GM23338 (cell line): ENCODE measurements around the gene KLHDC7B. TPM values are rescaled to one million over a fixed set of nuclear protein-coding genes. Genes with fewer than 3 reads are reported as not detected.

Experiments used
- ATAC-seq: fragments of 200-7000 bp; cut with Tn5 transposase; 3 replicates; pipeline ENCODE4 v1.9.1; 2020
- DNase-seq: peaks from one replicate; pipeline ENCODE4 v3.0.0-alpha.2; 2015; ENCODE audit warnings: low spot score
- H2AFZ ChIP-seq: fragments of 200-600 bp; sonication (generic); 2 replicates; pipeline ENCODE4 v1.8.0; 2016; ENCODE audit warnings: antibody characterized with exemption, mild to moderate bottlenecking, moderate library complexity
- H3F3A ChIP-seq: fragments of 200-600 bp; sonication (generic); replicated peaks from 2 replicates; pipeline ENCODE4 v1.8.0; 2017; ENCODE audit warnings: antibody characterized with exemption, mixed run types, low read depth
- H3K27ac ChIP-seq: fragments of 200-600 bp; sonication (generic); 2 replicates; pipeline ENCODE4 v1.6.1; 2016; ENCODE audit warnings: low read depth
- H3K27me3 ChIP-seq: fragments of 200-600 bp; sonication (generic); 2 replicates; pipeline ENCODE4 v1.8.0; 2016; ENCODE audit warnings: mild to moderate bottlenecking, mixed run types, moderate library complexity; ENCODE audit not compliant: insufficient read depth
- H3K36me3 ChIP-seq: fragments of 200-600 bp; sonication (generic); 2 replicates; pipeline ENCODE4 v1.8.0; 2016; ENCODE audit warnings: mild to moderate bottlenecking; ENCODE audit not compliant: insufficient read depth
- H3K4me1 ChIP-seq: fragments of 200-600 bp; sonication (generic); 2 replicates; pipeline ENCODE4 v1.8.0; 2016; ENCODE audit warnings: mild to moderate bottlenecking, moderate library complexity; ENCODE audit not compliant: insufficient read depth
- H3K4me2 ChIP-seq: fragments of 200-600 bp; sonication (generic); 2 replicates; pipeline ENCODE4 v1.7.1; 2017; ENCODE audit warnings: mixed run types
- H3K4me3 ChIP-seq: fragments of 200-600 bp; sonication (generic); 2 replicates; pipeline ENCODE4 v1.6.1; 2016; ENCODE audit warnings: mixed run types
- H3K79me2 ChIP-seq: fragments of 200-600 bp; sonication (generic); replicated peaks from 2 replicates; pipeline ENCODE4 v1.8.0; 2017; ENCODE audit warnings: mild to moderate bottlenecking; ENCODE audit not compliant: insufficient read depth
- H3K9me2 ChIP-seq: fragments of 200-600 bp; sonication (generic); 2 replicates; pipeline ENCODE4 v1.8.0; 2017; ENCODE audit not compliant: insufficient read depth
- H4K20me1 ChIP-seq: fragments of 200-600 bp; sonication (generic); replicated peaks from 2 replicates; pipeline ENCODE4 v1.8.0; 2017; ENCODE audit warnings: mild to moderate bottlenecking; ENCODE audit not compliant: insufficient read depth
- H3K27ac Mint-ChIP-seq: 2 replicates; pipeline ENCODE4 v1.8.0; 2020; ENCODE audit warnings: inconsistent platforms, mild to moderate bottlenecking, moderate library complexity, mixed read lengths
- H3K27me3 Mint-ChIP-seq: 3 replicates; pipeline ENCODE4 v1.8.0; 2022; ENCODE audit warnings: low read depth, mild to moderate bottlenecking, moderate library complexity, mixed read lengths, inconsistent platforms; ENCODE audit not compliant: insufficient read depth, poor library complexity
- H3K36me3 Mint-ChIP-seq: 3 replicates; pipeline ENCODE4 v1.8.0; 2021; ENCODE audit warnings: low read depth, mild to moderate bottlenecking, inconsistent platforms, moderate library complexity, mixed read lengths
- H3K4me1 Mint-ChIP-seq: 3 replicates; pipeline ENCODE4 v1.8.0; 2020; ENCODE audit warnings: mild to moderate bottlenecking, inconsistent platforms, mixed read lengths
- H3K4me3 Mint-ChIP-seq: 3 replicates; pipeline ENCODE4 v1.8.0; 2021; ENCODE audit warnings: moderate library complexity, mild to moderate bottlenecking, inconsistent platforms, mixed read lengths
- H3K9me3 Mint-ChIP-seq: 3 replicates; pipeline ENCODE4 v1.8.0; 2020; ENCODE audit warnings: moderate library complexity, mild to moderate bottlenecking, inconsistent platforms, mixed read lengths
- CREB1 ChIP-seq: fragments of 250-450 bp; sonication (Bioruptor Pico); IDR thresholded peaks from 2 replicates; pipeline ENCODE4 v1.5.0; 2020; ENCODE audit warnings: low read depth, mild to moderate bottlenecking, moderate library complexity
- CTCF ChIP-seq, 2 experiments: fragments of 200-600 bp in 1 of 2; sonication (generic) in 1 of 2; conservative IDR thresholded peaks; 2 replicates each; pipeline versions ENCODE4 v1.5.1 to v1.6.1; 2016 to 2017; ENCODE audit warnings: antibody characterized with exemption in 2 of 2, low read depth in 2 of 2, mild to moderate bottlenecking in 2 of 2, moderate library complexity in 1 of 2
- ETS1 ChIP-seq: IDR thresholded peaks from 2 replicates; pipeline ENCODE4 v1.6.1; 2016; ENCODE audit warnings: antibody characterized with exemption
- EZH2 ChIP-seq: fragments of 200-600 bp; sonication (generic); IDR thresholded peaks from one replicate; pipeline ENCODE4 v1.8.0; 2017; ENCODE audit warnings: antibody characterized with exemption, mild to moderate bottlenecking, low read depth; ENCODE audit not compliant: unreplicated experiment
- EZH2phosphoT487 ChIP-seq: fragments of 200-600 bp; sonication (generic); IDR thresholded peaks from one replicate; pipeline ENCODE4 v1.8.1; 2018; ENCODE audit warnings: antibody characterized with exemption; ENCODE audit not compliant: unreplicated experiment
- JUNB ChIP-seq: IDR thresholded peaks from one replicate; pipeline ENCODE4 v1.6.1; 2016; ENCODE audit warnings: antibody characterized with exemption; ENCODE audit not compliant: unreplicated experiment
- NANOG ChIP-seq: IDR thresholded peaks from 2 replicates; pipeline ENCODE4 v1.6.1; 2016; ENCODE audit warnings: antibody characterized with exemption, borderline replicate concordance
- POLR2AphosphoS5 ChIP-seq: IDR thresholded peaks from 2 replicates; pipeline ENCODE4 v1.6.1; 2016; ENCODE audit warnings: antibody characterized with exemption, low read depth
- REST ChIP-seq: IDR thresholded peaks from one replicate; pipeline ENCODE4 v1.6.1; 2018; ENCODE audit warnings: antibody characterized with exemption; ENCODE audit not compliant: unreplicated experiment
- STAT1 ChIP-seq: IDR thresholded peaks from one replicate; pipeline ENCODE4 v1.6.1; 2016; ENCODE audit warnings: antibody characterized with exemption; ENCODE audit not compliant: unreplicated experiment
- ZNF114 ChIP-seq: fragments of 250-450 bp; sonication (Bioruptor Pico); IDR thresholded peaks from 2 replicates; pipeline ENCODE4 v1.5.0; 2020; ENCODE audit warnings: mild to moderate bottlenecking, moderate library complexity
- ZNF331 ChIP-seq: fragments of 250-450 bp; sonication (Bioruptor Pico); IDR thresholded peaks from 2 replicates; pipeline ENCODE4 v1.5.0; 2020; ENCODE audit warnings: low read depth, mild to moderate bottlenecking, moderate library complexity
- ZNF462 ChIP-seq: fragments of 250-450 bp; sonication (Bioruptor Pico); IDR thresholded peaks from 2 replicates; pipeline ENCODE4 v1.5.0; 2020; ENCODE audit warnings: mild to moderate bottlenecking, moderate library complexity
- polyA plus RNA-seq: library from polyadenylated mRNA; unstranded; fragments of >200 nt; fragmentation: Nextera tagmentation; extraction: Ambion mirVana; gene quantifications from 2 replicates; pipeline ENCODE4 v1.2.1, GENCODE V29; 2016
- total RNA-seq: library from RNA; depleted of rRNA; stranded (reverse); fragments of >200 nt; shearing (Covaris generic); gene quantifications from 2 replicates; pipeline ENCODE4 v1.2.3, GENCODE V29; 2014

KLHDC7B gene
- total and polyA plus RNA-seq, 2 experiments from 2014 or later: not detected

- Histone ChIP-seq H3K36me3 (no peaks in the 10 kb centered on the region), H3K4me1 (no peaks in the 10 kb centered on the region), H3F3A (no peaks in the 10 kb centered on the region; the same call in 1 of the 2 replicates)
Observed at GRCh38 chr22:50573491-50574382, 28.0 kb downstream of the KLHDC7B start.

More at GRCh38 chr22:50573491-50574382, 28.0 kb downstream of the KLHDC7B start:
- Mint-ChIP-seq H3K4me3 (no peak overlapping the region), H3K27ac (no peak overlapping the region), H3K27me3 (peaks cover 7% of the 10 kb centered on the region), H3K9me3 (no peaks in the 10 kb centered on the region), H3K4me1 (no peaks in the 10 kb centered on the region), H3K36me3 (peaks cover 41% of the 10 kb centered on the region)
- Histone ChIP-seq H3K27ac (no peak overlapping the region), H3K4me3 (no peak overlapping the region), H3K4me2 (no peak overlapping the region), H3K79me2 (no peaks in the 10 kb centered on the region), H2AFZ (no peak overlapping the region), H3K9me2 (no peaks in the 10 kb centered on the region), H4K20me1 (no peaks in the 10 kb centered on the region), H3K27me3 (no peaks in the 10 kb centered on the region)
- DNase-seq: no peak
- TF ChIP-seq EZH2: no peak
- TF ChIP-seq STAT1: no peak
- no peak for TF ChIP-seq EZH2phosphoT487
- no peak for TF ChIP-seq JUNB
- no peak for TF ChIP-seq NANOG
- TF ChIP-seq REST: no peak
- no peak for TF ChIP-seq CTCF (conservative IDR thresholded peaks at IDR 0.05; ENCODE audit: low read depth in 2 of 2)
- TF ChIP-seq ZNF462 (CRISPR knock-in tag): no peak
- no peak for TF ChIP-seq ETS1
- no peak for TF ChIP-seq ZNF114 (CRISPR knock-in tag)
- no peak for TF ChIP-seq CREB1 (CRISPR knock-in tag)
- TF ChIP-seq ZNF331 (CRISPR knock-in tag): no peak
- no peak for TF ChIP-seq POLR2AphosphoS5
- no peak for ATAC-seq
